Stimulated activated CD4-positive, alpha-beta T cell treated with anti-CD3 and anti-CD28 coated beads, Interleukin-4, amount 100 ng/mL, for 4 hours (primary cell): ENCODE results near the gene FHL2.
"Not testable (repeated sequence)": the region's sequence is repeated elsewhere in the genome, so short reads cannot be mapped to it uniquely, and the experiment has no call there.

Experiments
- DNase-seq, 2 experiments: peaks; one replicate each; pipeline ENCODE4 v3.0.0-alpha.2; 2020

The FHL2 gene

DNA sequence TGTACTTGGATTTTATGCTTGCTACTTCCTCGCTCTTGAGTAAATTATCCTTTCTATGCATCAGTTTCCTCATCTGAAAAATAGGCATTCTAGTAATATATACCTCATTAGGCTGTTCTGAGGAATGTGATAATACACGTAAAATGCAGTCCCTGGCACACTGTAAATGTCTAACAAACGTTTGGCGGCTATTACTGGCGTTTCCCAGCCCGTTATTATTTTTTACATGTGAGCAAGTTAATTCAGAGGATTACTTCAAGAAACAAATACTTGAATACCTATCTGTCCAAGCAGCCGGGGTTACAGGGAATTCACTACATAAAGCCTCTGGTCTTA, 62.1 kb downstream of the FHL2 start:
- DNase-seq = no peak

DNA sequence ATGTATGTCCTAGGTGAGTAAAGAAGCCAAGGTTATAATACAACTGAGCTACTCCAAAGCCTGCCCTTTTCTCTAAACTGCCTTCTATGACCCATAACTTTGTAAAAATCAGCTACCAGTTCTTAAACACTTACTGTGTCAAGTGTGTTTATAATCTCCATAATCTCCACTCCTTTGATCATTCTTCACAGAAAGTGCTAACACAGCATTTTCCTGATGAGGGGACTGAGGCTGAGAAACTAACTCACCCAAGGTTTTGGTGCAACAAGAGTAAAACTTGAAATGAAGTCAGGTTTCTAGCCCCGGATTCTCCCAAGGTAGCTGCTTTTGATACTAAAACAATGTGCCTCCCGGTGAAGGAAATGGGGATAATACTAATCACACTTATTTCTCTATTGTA, 63.4 kb downstream of the FHL2 start:
- no peak for DNase-seq

DNA sequence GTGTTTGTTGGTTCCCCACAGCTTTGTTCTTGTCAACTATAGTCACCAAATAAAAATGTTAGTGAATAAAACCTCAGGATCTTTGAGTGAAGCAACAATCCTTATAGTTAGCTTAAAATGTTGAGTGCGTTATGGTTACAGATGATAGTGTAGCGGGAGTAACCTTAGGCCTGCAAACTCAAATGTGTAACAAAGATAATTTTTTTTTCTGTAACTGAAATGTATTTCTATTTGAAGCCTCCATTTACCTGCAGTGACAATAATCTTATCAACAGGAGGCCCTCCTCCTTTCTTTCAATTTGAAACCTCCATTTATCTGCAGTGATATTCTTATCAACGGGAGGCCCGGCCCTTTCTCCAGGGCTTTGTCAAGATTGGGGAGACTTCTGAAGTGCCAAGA, 64.6 kb downstream of the FHL2 start:
- no peak for DNase-seq

DNA sequence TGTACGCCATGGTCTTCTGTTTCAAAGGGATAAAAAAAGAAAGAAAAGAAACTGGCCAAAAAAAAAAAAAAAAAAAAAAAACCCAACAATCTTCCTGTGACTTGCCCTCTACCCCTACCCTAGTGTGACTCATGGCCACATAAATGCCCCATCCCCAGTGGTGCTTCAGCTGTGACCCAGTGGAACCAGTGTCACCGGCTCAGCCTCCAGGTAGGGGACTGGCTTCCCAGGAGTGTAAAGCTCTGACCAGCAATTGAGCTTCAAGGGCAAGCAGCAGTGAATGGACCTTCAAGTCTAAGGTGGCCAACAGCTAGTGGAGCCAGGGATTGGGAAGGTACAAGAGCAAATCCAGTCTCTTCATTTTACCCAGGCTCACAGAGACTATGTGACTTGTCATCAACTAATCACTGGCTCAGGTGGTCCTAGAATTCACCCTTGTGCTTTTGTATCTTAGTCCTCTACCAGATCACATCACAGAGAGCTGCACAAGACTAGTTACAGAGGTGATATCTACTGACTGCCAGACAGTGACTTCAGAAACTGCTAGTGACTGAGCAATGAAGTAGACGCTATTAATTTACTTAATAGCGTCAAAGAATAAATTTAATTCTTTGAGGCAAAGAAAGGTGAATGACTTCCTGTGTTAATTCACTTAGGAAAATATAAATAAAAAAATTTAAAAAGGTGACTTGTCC, 68.0 kb downstream of the FHL2 start:
- DNase-seq = no peak

DNA sequence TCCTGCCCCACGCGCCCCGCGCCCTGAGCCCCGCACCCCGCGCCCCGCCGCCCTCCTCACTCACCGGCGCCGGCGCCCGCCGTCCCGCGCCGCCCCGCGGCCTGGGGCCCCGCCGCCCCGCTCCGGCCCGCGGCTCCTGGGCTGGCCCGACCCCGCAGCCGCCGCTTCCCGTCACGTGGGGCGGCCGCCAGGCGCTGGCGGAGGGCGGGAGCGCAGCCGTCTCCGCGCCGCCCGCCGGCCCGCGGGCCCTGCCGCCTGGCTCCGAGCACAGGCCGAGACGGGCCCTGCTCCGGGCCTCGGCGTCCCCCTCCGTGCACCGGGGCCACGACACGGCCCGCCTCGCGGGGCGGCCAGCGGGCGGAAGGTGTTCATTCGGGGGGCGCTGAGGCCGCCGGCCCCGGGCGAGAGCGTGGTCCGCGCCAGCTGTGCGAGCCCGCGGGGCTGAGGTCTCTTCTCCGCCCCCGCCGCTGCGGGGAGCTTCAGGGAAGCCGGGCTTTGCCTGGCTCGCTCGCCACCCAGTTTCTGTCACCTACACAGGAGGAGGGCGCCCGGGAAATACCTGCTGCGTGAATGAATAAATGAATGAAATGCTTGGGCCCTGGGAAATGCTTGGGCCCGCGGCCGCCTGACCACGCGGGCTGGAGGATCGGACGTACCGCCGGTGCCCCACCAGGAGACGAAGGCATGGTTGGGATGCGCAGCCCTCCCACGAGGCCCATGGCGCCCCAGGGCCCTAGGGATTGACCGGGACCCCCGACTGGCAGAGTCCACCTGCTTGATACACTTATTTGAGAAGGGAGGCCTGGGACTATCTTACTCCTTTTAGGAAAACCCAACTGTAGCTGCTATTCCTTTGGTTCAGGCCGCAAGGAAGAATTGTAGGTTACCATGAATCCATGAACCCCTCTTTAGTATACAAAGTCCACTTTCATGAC, 69.0 kb downstream of the FHL2 start, which contains the start of gene TGFBRAP1:
Gene TGFBRAP1 (minus strand): TSS at position 175 of the 935 bp plus-strand sequence. CDS start 21,434 bp downstream, outside the sequence.
- peak; percentile 45 to 56 for DNase-seq

DNA sequence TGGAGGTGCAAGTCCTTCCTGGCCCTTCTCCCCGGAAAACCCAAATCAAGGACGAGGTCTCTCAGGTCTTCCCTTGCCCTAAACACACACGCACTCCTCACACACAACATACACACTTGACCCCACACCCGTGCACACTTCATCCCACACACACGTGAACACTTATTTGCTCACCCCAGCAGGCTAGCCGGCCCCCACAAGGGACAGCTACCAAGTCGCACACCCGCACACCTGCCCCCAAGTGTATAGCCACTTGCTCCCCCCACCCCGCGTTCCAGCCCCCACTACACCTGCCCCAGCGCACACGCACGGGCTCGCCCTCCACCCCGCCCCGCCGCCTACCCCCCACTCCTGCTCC, 69.7 kb downstream of the FHL2 start:
- no peak for DNase-seq

DNA sequence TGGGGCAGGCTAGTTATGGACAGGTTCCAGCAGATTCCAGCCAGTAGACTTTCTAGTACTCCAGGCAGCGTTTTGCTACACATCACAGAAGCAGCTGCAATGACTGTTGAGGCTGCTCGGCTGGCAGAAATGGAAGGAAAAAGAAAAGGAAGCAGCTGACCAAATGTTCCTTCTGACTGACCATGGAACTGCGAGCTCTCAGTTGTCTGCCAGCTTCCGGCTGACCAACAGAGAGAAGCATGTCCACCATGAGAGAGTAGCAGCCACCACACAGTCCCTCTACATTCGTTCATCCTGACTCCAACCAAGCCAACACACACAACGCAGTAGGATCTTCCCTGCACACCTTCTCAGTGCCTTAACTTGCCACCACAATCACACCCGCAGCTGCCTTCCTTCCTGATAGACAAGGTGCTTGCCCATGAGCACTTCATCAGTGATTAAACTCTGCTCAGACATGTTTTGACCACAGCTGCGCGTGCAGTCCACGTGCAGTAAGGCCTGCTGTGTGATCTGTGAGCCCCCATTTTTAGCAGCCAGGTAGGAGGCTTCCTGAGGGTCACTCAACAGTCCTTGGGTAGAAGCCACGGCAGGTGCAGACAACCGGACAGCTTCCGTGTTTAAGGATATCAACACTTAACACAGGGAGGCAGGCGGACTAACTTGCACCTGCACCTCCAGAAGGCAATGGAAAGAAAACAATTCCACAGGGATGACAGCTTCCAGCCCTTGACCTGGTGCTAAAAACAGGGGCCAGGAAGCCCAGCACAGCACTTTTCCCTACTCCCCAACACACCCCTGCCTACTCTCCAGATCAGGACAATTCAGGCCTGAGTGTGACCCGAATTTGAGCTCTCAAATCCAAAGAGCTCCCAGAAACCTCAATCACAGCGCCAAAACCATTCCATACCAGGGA, 70.3 kb downstream of the FHL2 start:
- DNase-seq = peak; percentile 5

DNA sequence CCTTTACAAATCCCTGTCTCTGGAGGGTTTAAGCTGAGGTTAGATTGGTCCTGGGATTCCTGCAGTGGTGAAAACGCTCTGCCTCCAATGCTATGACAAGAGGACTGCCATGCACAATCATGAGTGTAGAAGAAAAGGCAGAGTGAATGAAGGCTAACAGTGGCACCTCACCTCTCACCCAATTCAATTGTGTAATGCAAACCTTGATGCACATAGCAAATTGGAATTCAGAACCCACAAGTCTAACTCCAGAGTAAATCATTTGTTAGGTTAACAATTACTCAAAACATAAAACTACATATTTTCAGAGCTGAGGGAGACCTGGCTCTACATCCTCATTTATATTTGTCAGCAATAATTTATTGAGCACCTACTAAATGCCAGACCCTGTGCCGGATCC, 71.2 kb downstream of the FHL2 start:
- no peak for DNase-seq

DNA sequence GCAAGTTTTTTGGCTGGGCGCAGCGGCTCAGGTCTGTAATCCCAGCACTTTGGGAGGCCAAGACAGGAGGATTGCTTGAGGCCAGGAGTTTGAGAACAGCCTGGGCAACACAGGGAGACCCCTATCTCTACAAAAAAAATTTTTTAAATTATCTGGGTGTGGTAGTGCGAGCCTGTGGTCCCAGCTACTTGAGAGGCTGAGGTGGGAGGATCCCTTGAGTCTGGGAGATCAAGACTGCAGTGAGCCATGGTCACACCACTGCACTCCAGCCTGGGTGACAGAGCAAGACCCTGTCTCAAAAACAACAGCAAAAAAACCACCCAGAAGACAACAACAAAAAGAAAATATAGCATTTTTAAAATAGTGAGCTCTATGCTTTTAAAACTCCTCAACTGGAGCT, 71.6 kb downstream of the FHL2 start:
- DNase-seq = not testable (repeated sequence)

DNA sequence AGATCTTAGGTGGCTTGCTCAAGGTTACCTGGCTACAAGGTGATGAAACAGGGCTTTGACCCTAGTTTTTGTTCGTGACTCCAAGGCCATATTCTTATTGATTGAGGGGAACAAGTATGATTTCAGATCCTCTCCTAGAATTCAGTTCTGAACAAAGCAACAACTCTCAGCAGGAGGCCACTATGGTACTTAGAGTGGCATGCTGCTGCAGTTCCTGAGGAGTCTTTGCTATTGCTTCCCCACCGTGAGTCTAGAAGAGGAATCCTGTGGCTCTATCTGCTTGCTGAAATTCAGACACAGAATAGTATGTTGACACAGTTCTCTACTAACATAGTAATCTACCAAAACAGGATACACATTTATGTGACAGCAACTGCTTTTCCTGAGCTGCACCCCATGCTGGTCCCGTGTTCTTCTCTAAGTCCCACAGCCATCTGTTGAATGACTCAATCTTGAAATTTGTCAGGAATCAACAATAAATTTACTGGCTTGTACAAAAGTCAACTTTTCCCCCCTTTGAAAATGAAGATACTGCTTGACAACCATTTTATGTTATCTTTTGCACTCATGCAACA, 73.4 kb downstream of the FHL2 start:
- no peak for DNase-seq

DNA sequence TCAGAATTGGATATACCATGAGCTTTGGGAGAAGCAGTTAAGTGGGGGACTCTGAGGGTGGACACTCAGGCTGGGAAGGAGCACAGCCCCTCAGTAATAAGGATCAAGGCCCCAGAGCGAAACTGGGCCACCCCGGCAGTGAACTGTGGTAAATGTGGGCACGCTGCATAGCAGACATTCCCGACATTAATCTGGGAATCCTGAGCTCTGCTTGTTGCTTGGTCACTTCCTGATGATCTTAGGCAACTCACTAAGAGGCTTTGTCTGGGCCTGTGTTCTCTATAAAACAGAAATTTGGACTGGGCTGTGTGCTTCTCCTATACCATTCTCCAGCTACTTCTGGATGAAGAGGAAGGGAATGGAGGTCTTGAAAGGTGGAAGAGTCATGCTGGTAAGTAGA, 74.1 kb downstream of the FHL2 start:
- no peak for DNase-seq

DNA sequence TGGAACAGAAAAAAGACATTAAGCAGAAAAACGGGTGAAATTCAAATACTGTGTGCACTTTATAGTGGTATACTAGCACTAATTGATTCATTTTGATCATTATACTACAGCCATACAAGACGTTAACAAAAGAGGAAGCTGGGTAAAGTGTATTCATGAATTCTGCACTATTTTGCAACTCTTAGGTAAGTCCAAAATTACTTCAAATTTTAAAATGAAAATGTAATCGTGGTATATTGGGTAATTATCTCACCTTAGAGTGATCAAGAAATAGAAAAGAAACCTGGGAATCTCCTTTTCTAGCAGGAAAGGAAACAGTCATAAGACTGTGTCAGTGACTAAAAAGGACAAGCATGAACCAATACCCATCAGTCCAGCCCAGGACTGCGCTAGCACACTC, 74.8 kb downstream of the FHL2 start:
- DNase-seq = no peak

DNA sequence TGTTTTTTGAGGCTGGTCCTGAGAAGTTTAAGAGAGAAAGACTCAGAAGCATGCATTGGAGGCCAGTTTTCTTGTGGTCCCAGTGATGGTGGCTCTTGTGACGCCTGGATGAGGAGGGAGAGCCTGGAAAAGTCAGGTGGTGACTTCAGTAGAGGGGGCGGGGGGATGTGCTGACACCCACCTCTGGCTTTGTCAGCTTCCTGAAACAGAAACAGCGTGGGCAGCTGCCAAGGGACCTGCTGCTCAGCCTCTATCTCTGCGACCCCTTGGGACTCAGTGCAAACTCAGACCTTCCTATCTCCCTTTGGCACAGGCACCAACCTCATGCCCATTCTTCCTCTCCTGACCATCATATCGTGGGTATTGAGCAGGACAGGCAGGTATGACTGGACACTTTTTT, 75.7 kb downstream of the FHL2 start:
- DNase-seq = no peak

DNA sequence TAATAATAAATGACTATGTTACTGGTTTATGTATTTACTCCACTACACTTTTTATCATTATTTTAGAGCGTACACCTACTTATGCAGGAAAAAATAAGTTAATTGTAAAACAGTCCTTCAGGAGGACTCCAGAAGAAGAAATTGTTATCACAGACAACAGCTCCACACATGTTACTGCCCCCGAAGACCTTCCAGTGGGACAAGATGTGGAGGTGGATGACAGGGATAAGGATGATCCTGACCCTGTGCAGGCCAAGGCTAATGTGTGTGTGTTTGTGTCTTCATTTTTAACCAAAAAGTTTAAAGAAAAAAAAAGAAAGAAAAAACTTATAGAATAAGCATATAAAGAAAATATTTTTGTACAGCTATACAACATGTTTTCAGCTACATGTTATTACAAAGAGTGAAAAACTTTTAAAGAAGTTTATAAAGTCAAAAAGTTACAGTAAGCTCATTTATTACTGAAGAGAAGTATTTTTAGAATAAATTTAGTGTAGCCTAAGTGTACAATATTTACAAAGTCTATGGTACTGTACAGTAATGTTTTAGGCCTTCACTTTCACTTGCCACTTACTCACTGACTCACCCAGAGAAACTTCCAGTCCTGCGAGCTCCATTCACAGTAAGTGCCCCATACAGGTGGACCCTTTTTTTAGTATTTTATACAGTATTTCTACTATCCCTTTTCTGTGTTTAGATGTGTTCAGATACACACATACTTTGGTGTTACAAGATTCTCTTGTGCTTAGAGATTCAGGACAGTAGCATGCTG, 76.8 kb downstream of the FHL2 start:
- no peak for DNase-seq

DNA sequence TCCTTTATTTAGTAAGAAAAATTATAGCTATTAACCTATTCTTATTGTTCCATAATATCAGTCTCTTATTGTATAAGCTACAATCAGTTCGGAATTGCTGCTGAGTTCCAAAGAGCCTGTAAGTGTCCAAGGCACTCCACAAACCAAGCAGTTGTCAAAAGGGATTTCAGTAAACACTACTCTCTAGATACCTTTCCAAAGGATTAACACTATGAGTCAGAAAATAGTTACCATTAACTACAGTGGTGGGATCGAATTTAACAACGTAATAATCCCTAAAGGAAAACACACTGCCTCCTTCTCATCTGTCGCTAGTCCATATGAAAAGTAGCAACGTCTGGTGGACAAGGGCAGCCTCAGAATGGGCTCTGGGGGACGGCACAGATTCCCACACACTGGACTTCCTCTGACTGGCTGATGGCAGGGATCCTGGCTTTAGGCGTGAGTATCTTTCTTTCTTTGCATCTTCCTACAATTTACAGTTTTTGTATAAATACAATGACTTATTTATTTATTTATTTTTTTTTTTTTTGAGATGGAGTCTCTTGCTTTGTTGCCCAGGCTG, 78.1 kb downstream of the FHL2 start:
- no peak for DNase-seq

DNA sequence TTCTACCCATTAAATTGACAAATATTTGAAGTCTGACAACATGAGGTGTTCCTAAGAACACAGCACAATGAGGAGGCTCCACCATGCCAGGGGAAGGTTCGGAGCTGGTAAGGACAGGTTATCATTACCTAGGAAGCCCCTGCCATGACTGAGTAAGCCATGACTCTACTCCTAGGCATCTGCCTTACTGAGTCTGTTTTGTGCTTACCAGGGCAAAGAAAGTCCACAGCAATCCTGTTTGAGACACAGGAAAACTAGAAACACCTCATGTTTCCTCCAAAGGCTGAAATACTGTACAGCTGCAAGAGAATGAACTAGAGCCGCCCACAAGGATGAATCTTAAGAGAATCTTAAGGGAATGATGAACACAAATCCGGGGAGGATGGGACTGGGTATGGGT, 80.9 kb downstream of the FHL2 start:
- no peak for DNase-seq

DNA sequence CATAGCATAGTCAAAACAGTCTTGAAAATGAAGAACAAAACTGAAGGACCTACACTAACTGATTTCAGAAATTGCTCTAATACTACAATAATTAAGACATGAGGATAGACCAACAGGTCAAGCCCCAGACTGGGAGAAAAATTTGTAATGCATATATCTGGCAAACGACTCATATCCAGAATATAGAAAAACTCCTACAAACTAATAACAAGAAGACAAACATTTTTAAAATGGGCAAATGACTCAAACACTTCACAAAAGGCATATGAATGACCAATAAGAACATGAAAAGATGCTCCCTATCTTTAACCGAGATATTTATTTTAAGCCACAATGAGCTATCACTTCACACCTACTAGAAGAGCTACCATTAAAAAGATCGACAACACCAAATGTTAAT, 83.5 kb downstream of the FHL2 start:
- no peak for DNase-seq

DNA sequence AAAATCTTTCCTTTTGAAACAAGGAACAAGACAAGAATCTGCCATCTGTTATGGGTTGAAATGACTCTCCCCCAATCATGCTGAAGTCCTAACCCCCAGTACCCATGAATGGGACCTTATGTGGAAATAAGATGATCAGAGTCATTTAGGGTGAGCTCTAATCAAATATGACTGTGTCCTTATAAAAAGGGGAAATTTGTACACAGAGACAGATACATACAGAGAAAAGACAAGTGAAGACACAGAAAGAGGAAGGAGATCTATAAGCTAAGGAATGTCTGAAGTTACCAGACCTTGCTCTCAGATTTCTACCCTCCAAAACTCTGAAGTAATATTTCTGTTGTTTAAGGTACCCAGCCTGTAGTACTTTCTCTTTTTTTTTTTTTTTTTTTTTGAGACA, 85.0 kb downstream of the FHL2 start:
- no peak for DNase-seq
